GM12878 (cell line): Measurements from ENCODE around the gene DNASE1L1. TPM values are rescaled to one million over a fixed set of nuclear protein-coding genes. Genes with fewer than 3 reads are reported as not detected.

ENCODE experiments used
- ATF7 ChIP-seq: fragments of 450-650 bp; IDR thresholded peaks from 2 replicates; pipeline ENCODE4 v1.6.1; 2016; ENCODE audit warnings: low read depth, mild to moderate bottlenecking
- CBX3 ChIP-seq: fragments of 200-600 bp; sonication (generic); IDR thresholded peaks from 2 replicates; pipeline ENCODE4 v1.6.1; 2016; ENCODE audit warnings: low read depth, borderline replicate concordance
- CBX5 ChIP-seq: sonication (generic); IDR thresholded peaks from 2 replicates; pipeline ENCODE4 v1.6.1; 2016; ENCODE audit warnings: low read depth, moderate library complexity, mild to moderate bottlenecking, inconsistent platforms
- CREM ChIP-seq: IDR thresholded peaks from 2 replicates; pipeline ENCODE4 v1.6.1; 2014; ENCODE audit warnings: antibody characterized with exemption, low read depth
- EED ChIP-seq: sonication (generic); IDR thresholded peaks from 2 replicates; pipeline ENCODE4 v1.6.1; 2016; ENCODE audit warnings: antibody characterized with exemption, low read depth
- GABPA ChIP-seq: IDR thresholded peaks from 2 replicates; pipeline ENCODE4 v1.6.1; 2014; ENCODE audit warnings: antibody characterized with exemption, low read depth, mild to moderate bottlenecking, inconsistent platforms
- HCFC1 ChIP-seq: fragments of 150-350 bp; IDR thresholded peaks from 2 replicates; pipeline ENCODE4 v1.6.1; 2014; ENCODE audit warnings: low read length
- JUNB ChIP-seq: IDR thresholded peaks from 2 replicates; pipeline ENCODE4 v1.6.1; 2016; ENCODE audit warnings: antibody characterized with exemption, mild to moderate bottlenecking
- LARP7 ChIP-seq: fragments of 450-650 bp; IDR thresholded peaks from 2 replicates; pipeline ENCODE4 v1.6.1; 2017; ENCODE audit warnings: mild to moderate bottlenecking
- MTA3 ChIP-seq: IDR thresholded peaks from 2 replicates; pipeline ENCODE4 v1.6.1; 2012; ENCODE audit warnings: low read length, inconsistent platforms, borderline replicate concordance
- NRF1 ChIP-seq: conservative IDR thresholded peaks from 2 replicates; pipeline ENCODE4 v1.6.1; 2011; ENCODE audit warnings: mild to moderate bottlenecking, low read depth, low read length, improper control_type of control experiment
- PML ChIP-seq: IDR thresholded peaks from 2 replicates; pipeline ENCODE4 v1.6.1; 2012; ENCODE audit warnings: low read length, inconsistent platforms
- RBBP5 ChIP-seq: fragments of 200-600 bp; sonication (generic); conservative IDR thresholded peaks from 2 replicates; pipeline ENCODE4 v1.6.1; 2016
- SIN3A ChIP-seq: IDR thresholded peaks from 2 replicates; pipeline ENCODE4 v1.6.1; 2012; ENCODE audit warnings: low read depth, low read length, improper control_type of control experiment
- SRF ChIP-seq, 2 experiments: IDR thresholded peaks; 2 replicates each; pipeline ENCODE4 v1.6.1; 2011; ENCODE audit warnings: low read depth in 2 of 2, low read length in 2 of 2, mild to moderate bottlenecking in 1 of 2, moderate library complexity in 1 of 2
- TCF7 ChIP-seq: IDR thresholded peaks from 2 replicates; pipeline ENCODE4 v1.6.1; 2014; ENCODE audit warnings: antibody characterized with exemption, borderline replicate concordance
- ZNF207 ChIP-seq: fragments of 450-650 bp; IDR thresholded peaks from 2 replicates; pipeline ENCODE4 v1.6.1; 2014; ENCODE audit warnings: antibody characterized with exemption, mild to moderate bottlenecking, borderline replicate concordance
- ZNF217 ChIP-seq: fragments of 450-650 bp; IDR thresholded peaks from 2 replicates; pipeline ENCODE4 v1.6.1; 2017; ENCODE audit warnings: antibody characterized with exemption, mild to moderate bottlenecking
- ZNF274 ChIP-seq: IDR thresholded peaks from one replicate; pipeline ENCODE4 v1.8.0; 2011; ENCODE audit not compliant: insufficient read length, insufficient read depth
- polyA plus RNA-seq, 11 experiments: library from polyadenylated mRNA; depleted of rRNA in 4 of 11; unstranded in 6 of 11; stranded (reverse) in 5 of 11; fragments of >200 nt; fragmentation: Nextera tagmentation in 4 of 11; fragmentation: Illumina TruSeq in 1 of 11; extraction: Ambion mirVana in 4 of 11; extraction: Trizol in 1 of 11; gene quantifications; 1 replicate in 1 of 11; 2 replicates in 10 of 11; pipeline versions ENCODE4 v1.2.1 to v1.2.3, GENCODE V29; 2011 to 2016; ENCODE audit warnings: inconsistent platforms in 2 of 11, missing spikeins in 2 of 11, low read depth in 1 of 11
- total RNA-seq, 4 experiments: library from RNA; depleted of rRNA in 3 of 4; stranded (reverse); fragments of >200 nt in 3 of 4; fragmentation: Illumina TruSeq in 1 of 4; extraction: Trizol in 1 of 4; gene quantifications; 2 replicates each; pipeline versions ENCODE4 v1.2.1 to v1.2.3, GENCODE V29; 2013 to 2021
- TF ChIP-seq, protein P1 (sequence below): fragments of 450-650 bp; formaldehyde crosslinking; IDR thresholded peaks from 2 replicates; pipeline ENCODE4 v1.4.0; 2022; ENCODE audit warnings: mild to moderate bottlenecking, moderate library complexity
- TF ChIP-seq, protein P2 (sequence below): IDR thresholded peaks from 2 replicates; pipeline ENCODE4 v1.6.1; 2012; ENCODE audit warnings: low read depth, low read length, improper control_type of control experiment
- TF ChIP-seq, protein P3 (sequence below): fragments of 450-650 bp; IDR thresholded peaks from 2 replicates; pipeline ENCODE4 v1.6.1; 2017; ENCODE audit warnings: mild to moderate bottlenecking, moderate library complexity
- TF ChIP-seq, protein P4 (sequence below): IDR thresholded peaks from 2 replicates; pipeline ENCODE4 v1.6.1; 2011; ENCODE audit warnings: low read depth, low read length, improper control_type of control experiment, borderline replicate concordance
- TF ChIP-seq, protein P5 (sequence below): IDR thresholded peaks from 2 replicates; pipeline ENCODE4 v1.6.1; 2011; ENCODE audit warnings: low read depth, mild to moderate bottlenecking, low read length, moderate library complexity, borderline replicate concordance; ENCODE audit errors: extremely low read depth

DNASE1L1 gene
- total and polyA plus RNA-seq, 10 of the 15 experiments (the other 5 are each of a cell fraction or from before 2014, with no cell fraction given) = 0.60 to 22.7 (median 6.8) TPM

DNA sequence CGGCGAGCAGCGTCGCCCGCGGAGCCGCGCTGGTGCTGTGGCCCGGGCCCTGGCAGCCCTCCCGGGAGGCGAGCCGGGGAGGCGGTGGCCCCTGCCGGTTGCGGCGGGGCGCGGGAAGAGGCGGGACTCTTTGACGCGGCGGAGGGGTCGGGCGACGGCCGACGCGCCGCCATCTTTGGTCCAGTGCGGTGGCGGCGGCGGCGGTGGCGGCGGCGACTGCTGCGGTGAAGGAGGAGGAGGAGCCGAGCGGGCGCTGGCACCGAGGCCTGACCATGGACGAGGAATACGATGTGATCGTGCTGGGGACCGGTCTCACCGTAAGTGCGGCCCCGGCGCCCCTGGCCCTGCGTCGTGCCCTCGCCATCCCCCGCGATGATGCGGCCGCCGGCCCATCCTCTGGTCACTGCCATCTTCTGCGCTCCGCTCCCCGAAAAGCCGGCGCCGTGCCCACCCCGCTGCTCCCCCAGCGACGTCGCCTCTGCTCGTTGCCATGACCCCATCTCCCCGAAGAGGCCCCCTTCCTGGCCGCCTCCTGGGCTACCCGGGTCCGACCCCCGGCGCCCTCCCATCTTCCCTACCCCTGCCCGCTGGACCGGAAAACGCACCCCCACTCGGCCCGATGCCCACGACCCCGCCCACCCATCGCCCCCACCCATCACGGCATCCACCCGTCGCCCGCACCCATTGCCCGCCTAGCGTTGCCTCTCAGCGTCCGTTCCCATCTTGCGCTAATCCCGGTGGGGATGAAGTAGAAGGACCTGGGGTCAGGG, 28.1 kb upstream of the DNASE1L1 start, which contains the start of gene GDI1 (continued):
- TF ChIP-seq, protein P1, sequence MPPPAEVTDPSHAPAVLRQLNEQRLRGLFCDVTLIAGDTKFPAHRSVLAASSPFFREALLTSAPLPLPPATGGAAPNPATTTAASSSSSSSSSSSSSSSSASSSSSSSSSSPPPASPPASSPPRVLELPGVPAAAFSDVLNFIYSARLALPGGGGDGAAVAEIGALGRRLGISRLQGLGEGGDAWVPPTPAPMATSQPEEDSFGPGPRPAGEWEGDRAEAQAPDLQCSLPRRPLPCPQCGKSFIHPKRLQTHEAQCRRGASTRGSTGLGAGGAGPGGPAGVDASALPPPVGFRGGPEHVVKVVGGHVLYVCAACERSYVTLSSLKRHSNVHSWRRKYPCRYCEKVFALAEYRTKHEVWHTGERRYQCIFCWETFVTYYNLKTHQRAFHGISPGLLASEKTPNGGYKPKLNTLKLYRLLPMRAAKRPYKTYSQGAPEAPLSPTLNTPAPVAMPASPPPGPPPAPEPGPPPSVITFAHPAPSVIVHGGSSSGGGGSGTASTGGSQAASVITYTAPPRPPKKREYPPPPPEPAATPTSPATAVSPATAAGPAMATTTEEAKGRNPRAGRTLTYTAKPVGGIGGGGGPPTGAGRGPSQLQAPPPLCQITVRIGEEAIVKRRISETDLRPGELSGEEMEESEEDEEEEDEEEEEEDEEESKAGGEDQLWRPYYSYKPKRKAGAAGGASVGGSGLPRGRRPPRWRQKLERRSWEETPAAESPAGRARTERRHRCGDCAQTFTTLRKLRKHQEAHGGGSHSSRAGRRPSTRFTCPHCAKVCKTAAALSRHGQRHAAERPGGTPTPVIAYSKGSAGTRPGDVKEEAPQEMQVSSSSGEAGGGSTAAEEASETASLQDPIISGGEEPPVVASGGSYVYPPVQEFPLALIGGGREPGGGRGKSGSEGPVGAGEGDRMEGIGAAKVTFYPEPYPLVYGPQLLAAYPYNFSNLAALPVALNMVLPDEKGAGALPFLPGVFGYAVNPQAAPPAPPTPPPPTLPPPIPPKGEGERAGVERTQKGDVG = no peak
- TF ChIP-seq TCF7 (no peak), SIN3A (no peak), MTA3 (no peak), GABPA (no peak), LARP7 (peak; percentile 63; the same call in 1 of the 2 replicates), CBX3 (no peak), ZNF207 (no peak), JUNB (no peak), ATF7 (no peak), ZNF217 (no peak), CBX5 (no peak), ZNF274 (no peak), NRF1 (no peak), SRF (IDR thresholded peaks at IDR 0.05; ENCODE audit: low read depth in 2 of 2, low read length in 2 of 2) (no peak), RBBP5 (no peak), CREM (no peak), PML (no peak), EED (no peak), HCFC1 (no peak)
- TF ChIP-seq, protein P2, sequence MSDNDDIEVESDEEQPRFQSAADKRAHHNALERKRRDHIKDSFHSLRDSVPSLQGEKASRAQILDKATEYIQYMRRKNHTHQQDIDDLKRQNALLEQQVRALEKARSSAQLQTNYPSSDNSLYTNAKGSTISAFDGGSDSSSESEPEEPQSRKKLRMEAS = no peak
- TF ChIP-seq, protein P3, sequence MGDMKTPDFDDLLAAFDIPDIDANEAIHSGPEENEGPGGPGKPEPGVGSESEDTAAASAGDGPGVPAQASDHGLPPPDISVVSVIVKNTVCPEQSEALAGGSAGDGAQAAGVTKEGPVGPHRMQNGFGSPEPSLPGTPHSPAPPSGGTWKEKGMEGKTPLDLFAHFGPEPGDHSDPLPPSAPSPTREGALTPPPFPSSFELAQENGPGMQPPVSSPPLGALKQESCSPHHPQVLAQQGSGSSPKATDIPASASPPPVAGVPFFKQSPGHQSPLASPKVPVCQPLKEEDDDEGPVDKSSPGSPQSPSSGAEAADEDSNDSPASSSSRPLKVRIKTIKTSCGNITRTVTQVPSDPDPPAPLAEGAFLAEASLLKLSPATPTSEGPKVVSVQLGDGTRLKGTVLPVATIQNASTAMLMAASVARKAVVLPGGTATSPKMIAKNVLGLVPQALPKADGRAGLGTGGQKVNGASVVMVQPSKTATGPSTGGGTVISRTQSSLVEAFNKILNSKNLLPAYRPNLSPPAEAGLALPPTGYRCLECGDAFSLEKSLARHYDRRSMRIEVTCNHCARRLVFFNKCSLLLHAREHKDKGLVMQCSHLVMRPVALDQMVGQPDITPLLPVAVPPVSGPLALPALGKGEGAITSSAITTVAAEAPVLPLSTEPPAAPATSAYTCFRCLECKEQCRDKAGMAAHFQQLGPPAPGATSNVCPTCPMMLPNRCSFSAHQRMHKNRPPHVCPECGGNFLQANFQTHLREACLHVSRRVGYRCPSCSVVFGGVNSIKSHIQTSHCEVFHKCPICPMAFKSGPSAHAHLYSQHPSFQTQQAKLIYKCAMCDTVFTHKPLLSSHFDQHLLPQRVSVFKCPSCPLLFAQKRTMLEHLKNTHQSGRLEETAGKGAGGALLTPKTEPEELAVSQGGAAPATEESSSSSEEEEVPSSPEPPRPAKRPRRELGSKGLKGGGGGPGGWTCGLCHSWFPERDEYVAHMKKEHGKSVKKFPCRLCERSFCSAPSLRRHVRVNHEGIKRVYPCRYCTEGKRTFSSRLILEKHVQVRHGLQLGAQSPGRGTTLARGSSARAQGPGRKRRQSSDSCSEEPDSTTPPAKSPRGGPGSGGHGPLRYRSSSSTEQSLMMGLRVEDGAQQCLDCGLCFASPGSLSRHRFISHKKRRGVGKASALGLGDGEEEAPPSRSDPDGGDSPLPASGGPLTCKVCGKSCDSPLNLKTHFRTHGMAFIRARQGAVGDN = no peak
- TF ChIP-seq, protein P4, sequence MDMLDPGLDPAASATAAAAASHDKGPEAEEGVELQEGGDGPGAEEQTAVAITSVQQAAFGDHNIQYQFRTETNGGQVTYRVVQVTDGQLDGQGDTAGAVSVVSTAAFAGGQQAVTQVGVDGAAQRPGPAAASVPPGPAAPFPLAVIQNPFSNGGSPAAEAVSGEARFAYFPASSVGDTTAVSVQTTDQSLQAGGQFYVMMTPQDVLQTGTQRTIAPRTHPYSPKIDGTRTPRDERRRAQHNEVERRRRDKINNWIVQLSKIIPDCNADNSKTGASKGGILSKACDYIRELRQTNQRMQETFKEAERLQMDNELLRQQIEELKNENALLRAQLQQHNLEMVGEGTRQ = no peak
- TF ChIP-seq, protein P5, sequence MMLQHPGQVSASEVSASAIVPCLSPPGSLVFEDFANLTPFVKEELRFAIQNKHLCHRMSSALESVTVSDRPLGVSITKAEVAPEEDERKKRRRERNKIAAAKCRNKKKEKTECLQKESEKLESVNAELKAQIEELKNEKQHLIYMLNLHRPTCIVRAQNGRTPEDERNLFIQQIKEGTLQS = no peak
